ENCODE results near the gene KIF1A.

- TF ChIP-seq CTCF (IDR thresholded peaks at IDR 0.05) (no peak), POLR2A (IDR thresholded peaks at IDR 0.05; ENCODE audit: low read depth) (no peak), EP300 (IDR thresholded peaks at IDR 0.05) (no peak)
Observed at GRCh38 chr2:240725266-240725665, 94.8 kb downstream of the KIF1A start.
